Uterus (tissue), 2 donors: ENCODE measurements around the gene ACP2.

Experiments used
- POLR2A ChIP-seq, 2 donors: fragments of 450-650 bp; IDR thresholded peaks; one replicate each; pipeline ENCODE4 v1.6.1; 2016; ENCODE audit warnings: antibody characterized with exemption in 2 of 2, mild to moderate bottlenecking in 1 of 2, moderate library complexity in 1 of 2
- TF ChIP-seq, protein P1 (sequence below), 4 experiments: fragments of 200-600 bp in 2 of 4; fragments of 450-650 bp in 2 of 4; sonication (generic) in 2 of 4; IDR thresholded peaks; one replicate each; pipeline ENCODE4 v1.5.1; 2016 to 2019; ENCODE audit warnings: antibody characterized with exemption in 4 of 4, mild to moderate bottlenecking in 2 of 4, moderate library complexity in 1 of 4

DNA sequence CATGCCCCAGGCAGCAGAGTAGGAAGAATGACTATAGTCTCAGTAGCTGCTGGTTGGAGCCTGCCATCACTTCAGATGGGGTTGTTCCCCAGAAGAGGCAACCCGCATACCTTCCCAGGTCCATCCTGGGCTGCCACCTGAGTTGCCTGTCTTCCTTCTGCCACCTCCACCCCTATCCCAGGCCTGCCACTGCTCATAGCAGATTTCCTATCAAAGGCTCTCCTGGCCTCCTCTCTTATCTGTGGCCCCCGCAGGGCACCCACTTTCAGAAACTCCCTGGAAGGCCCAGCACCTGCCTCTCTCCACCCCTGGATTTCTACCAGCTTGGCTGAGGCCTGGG, 8.5 kb upstream of the ACP2 start:
- TF ChIP-seq, protein P1, sequence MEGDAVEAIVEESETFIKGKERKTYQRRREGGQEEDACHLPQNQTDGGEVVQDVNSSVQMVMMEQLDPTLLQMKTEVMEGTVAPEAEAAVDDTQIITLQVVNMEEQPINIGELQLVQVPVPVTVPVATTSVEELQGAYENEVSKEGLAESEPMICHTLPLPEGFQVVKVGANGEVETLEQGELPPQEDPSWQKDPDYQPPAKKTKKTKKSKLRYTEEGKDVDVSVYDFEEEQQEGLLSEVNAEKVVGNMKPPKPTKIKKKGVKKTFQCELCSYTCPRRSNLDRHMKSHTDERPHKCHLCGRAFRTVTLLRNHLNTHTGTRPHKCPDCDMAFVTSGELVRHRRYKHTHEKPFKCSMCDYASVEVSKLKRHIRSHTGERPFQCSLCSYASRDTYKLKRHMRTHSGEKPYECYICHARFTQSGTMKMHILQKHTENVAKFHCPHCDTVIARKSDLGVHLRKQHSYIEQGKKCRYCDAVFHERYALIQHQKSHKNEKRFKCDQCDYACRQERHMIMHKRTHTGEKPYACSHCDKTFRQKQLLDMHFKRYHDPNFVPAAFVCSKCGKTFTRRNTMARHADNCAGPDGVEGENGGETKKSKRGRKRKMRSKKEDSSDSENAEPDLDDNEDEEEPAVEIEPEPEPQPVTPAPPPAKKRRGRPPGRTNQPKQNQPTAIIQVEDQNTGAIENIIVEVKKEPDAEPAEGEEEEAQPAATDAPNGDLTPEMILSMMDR (IDR thresholded peaks at IDR 0.05) = no peak
- no peak for TF ChIP-seq POLR2A (IDR thresholded peaks at IDR 0.05)
